ENCODE data around the gene SMIM38.

The SMIM38 gene

DNA sequence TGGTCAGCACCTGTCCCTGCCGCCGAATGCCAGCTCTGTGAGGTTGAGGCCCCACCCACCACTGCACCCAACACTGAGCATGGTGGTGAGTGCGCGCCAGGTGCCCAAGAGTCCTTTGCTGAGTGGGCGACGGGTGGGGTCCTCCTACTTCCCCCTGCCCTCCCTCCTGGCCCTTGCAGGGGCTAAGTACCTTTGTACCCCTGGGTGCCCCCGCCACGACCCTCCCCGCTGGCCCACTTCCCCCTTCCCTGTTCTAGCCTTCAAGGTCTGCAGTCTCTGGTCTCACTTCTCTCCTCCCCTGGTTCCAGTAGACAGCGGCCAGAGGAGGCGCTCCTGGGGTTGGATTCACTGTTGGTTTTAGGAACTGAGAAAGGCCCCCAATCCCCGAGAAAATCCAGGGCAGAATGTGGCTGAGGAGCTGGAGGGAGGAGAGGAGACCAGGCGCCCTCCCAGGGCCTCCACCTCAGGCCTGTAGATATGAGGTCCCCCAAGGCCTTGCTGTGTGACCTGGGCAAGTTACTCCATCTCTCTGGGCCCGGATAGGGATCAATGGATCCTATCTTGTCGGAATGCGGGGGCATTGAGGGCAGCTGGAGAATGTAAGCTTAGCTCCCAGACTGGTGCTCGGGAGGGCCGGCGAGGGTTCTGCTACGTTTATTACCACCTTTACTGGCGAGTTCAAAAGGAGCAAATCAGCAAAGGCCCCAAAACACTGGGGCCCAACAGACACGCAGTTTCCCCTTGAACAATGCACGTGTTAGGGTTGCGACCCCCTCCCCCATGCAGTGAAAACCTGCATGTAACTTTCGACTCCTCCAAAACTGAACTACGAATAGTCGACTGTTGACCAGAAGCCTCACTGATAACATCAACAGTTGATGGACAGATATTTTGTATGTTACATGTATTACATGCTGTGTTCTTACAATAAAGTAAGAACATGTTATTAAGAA, 31.9 kb upstream of the SMIM38 start:
- no peak for TF ChIP-seq CTCF (IDR thresholded peaks at IDR 0.05; ENCODE audit: extremely low read depth, missing control alignments)
- no peak for DNase-seq (ENCODE audit: low spot score)

GRCh38 chr11:69125861-69126260, 29.9 kb upstream of the SMIM38 start:
- TF ChIP-seq CTCF (IDR thresholded peaks at IDR 0.05; ENCODE audit: extremely low read depth, missing control alignments): no peak
- no peak for DNase-seq (ENCODE audit: low spot score)

DNA sequence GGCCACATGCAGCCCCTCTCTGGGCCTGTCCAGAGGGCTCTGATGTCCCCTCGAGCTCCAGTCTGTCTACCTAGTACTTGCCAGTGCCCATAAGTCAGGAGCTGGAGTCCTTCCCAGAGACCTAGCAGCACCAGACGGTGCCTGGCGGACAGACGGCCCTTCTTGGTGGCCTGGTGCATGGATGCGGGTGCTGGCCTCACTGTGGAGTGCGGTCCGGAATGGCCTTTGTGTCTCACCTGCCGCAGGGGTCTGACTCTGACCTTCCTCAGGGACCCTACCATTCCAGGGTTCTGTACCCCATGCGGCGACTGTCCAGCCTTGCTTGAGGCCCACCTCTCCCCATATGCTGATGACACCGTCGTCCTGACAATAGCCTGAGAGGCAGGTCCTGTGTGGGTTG, 29.4 kb upstream of the SMIM38 start:
- TF ChIP-seq CTCF (IDR thresholded peaks at IDR 0.05; ENCODE audit: extremely low read depth, missing control alignments): no peak
- DNase-seq (ENCODE audit: low spot score): no peak

- DNase-seq (ENCODE audit: low spot score): no peak
- no peak for TF ChIP-seq CTCF (IDR thresholded peaks at IDR 0.05; ENCODE audit: extremely low read depth, missing control alignments)
Measured at GRCh38 chr11:69127081-69127850, 28.5 kb upstream of the SMIM38 start.

DNA sequence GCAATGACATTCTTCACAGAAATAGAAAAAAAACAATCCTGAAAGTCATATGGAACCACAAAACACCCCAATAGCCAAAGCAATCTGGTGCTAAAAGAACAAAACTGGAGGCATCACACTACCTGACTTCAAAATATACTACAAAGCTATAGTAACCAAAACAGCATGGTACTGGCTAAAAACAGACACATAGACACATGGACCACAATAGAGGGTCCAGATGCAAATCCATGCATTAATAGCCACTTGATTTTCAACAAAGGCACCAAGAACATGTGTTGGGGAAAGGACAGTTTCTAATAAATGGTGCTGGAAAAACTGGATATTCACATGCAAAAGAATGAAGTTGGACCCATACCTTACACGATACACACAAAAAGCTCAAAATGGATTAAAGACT, 27.9 kb upstream of the SMIM38 start:
- DNase-seq (ENCODE audit: low spot score): no peak
- TF ChIP-seq CTCF (IDR thresholded peaks at IDR 0.05; ENCODE audit: extremely low read depth, missing control alignments): no peak

- no peak for DNase-seq (ENCODE audit: low spot score)
- TF ChIP-seq CTCF (IDR thresholded peaks at IDR 0.05; ENCODE audit: extremely low read depth, missing control alignments): no peak
Measured at GRCh38 chr11:69129053-69129452, 26.7 kb upstream of the SMIM38 start.

DNA sequence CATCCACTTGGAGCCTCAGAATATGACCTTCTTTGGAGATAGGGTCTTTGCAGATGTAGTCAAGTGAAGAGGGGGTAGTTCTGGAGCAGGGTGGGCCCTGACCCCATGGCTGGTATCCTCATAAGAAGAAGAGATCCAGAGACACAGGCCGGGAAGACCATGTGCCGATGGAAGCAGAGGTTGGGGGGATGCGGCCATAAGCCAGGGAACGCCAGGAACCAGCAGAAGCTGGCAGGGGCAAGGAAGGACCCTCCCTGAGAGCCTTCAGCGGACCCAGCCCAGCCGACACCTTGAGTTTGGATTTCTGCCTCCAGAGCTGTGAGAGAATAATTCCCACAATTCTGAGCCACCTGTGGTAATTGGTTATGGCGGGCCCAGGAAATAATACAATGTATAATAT, 26.1 kb upstream of the SMIM38 start:
- no peak for TF ChIP-seq CTCF (IDR thresholded peaks at IDR 0.05; ENCODE audit: extremely low read depth, missing control alignments)
- DNase-seq (ENCODE audit: low spot score): no peak
